ENCODE data around the gene EFHC2.

Gene EFHC2

GRCh38 chrX:44144177-44144945, 199.1 kb downstream of the EFHC2 start:
- DNase-seq: no peak

- DNase-seq: no peak
Measured at GRCh38 chrX:44143061-44143602, 200.3 kb downstream of the EFHC2 start.

- no peak for DNase-seq
Measured at GRCh38 chrX:44130189-44130588, 213.3 kb downstream of the EFHC2 start.

GRCh38 chrX:44113337-44113736, 230.1 kb downstream of the EFHC2 start:
- DNase-seq: no peak

- DNase-seq: no peak
Measured at GRCh38 chrX:44106864-44107263, 236.6 kb downstream of the EFHC2 start.

GRCh38 chrX:44105228-44105913, 238.1 kb downstream of the EFHC2 start:
- DNase-seq: no peak

GRCh38 chrX:44104699-44105098, 238.8 kb downstream of the EFHC2 start:
- no peak for DNase-seq

- DNase-seq: no peak
Measured at GRCh38 chrX:44101281-44101680, 242.2 kb downstream of the EFHC2 start.

- no peak for DNase-seq
Measured at GRCh38 chrX:44099366-44099765, 244.1 kb downstream of the EFHC2 start.
